Liver (tissue), 3 donors: ENCODE data around the gene FRMPD4.

ENCODE experiments used
- FOXA1 ChIP-seq: IDR thresholded peaks from 2 replicates; pipeline ENCODE4 v1.6.1; 2016; ENCODE audit warnings: antibody characterized with exemption
- HNF4A ChIP-seq, 2 donors: conservative IDR thresholded peaks; 2 replicates each; pipeline ENCODE4 v1.6.1; 2016; ENCODE audit warnings: antibody characterized with exemption in 2 of 2, mild to moderate bottlenecking in 2 of 2
- JUND ChIP-seq, 2 donors: IDR thresholded peaks; 2 replicates each; pipeline ENCODE4 v1.6.1; 2016; ENCODE audit warnings: antibody characterized with exemption in 2 of 2
- MAX ChIP-seq: IDR thresholded peaks from 2 replicates; pipeline ENCODE4 v1.6.1; 2016; ENCODE audit warnings: antibody characterized with exemption
- RAD21 ChIP-seq, 2 donors: IDR thresholded peaks; 2 replicates each; pipeline ENCODE4 v1.6.1; 2016; ENCODE audit warnings: antibody characterized with exemption in 2 of 2, mild to moderate bottlenecking in 2 of 2
- REST ChIP-seq: IDR thresholded peaks from 2 replicates; pipeline ENCODE4 v1.6.1; 2016; ENCODE audit warnings: antibody characterized with exemption, mild to moderate bottlenecking
- RXRA ChIP-seq, 2 donors: IDR thresholded peaks; 2 replicates each; pipeline ENCODE4 v1.6.1; 2017 to 2018; ENCODE audit warnings: antibody characterized with exemption in 2 of 2, mild to moderate bottlenecking in 1 of 2
- TAF1 ChIP-seq: conservative IDR thresholded peaks from 2 replicates; pipeline ENCODE4 v1.6.1; 2016; ENCODE audit warnings: antibody characterized with exemption, mild to moderate bottlenecking
- ZBTB33 ChIP-seq: IDR thresholded peaks from 2 replicates; pipeline ENCODE4 v1.6.1; 2016; ENCODE audit warnings: antibody characterized with exemption
- TF ChIP-seq, protein P1 (sequence below): fragments of 150-350 bp; IDR thresholded peaks from 2 replicates; pipeline ENCODE4 v1.5.1; 2017; ENCODE audit warnings: improper control_type of control experiment, low read depth, low read length; ENCODE audit not compliant: missing input control
- donor health status: healthy.
- donor health status: healthy.

GRCh38 chrX:12379671-12380070 is 241.4 kb downstream of the FRMPD4 start:
- no peak for TF ChIP-seq ZBTB33
- TF ChIP-seq, protein P1, sequence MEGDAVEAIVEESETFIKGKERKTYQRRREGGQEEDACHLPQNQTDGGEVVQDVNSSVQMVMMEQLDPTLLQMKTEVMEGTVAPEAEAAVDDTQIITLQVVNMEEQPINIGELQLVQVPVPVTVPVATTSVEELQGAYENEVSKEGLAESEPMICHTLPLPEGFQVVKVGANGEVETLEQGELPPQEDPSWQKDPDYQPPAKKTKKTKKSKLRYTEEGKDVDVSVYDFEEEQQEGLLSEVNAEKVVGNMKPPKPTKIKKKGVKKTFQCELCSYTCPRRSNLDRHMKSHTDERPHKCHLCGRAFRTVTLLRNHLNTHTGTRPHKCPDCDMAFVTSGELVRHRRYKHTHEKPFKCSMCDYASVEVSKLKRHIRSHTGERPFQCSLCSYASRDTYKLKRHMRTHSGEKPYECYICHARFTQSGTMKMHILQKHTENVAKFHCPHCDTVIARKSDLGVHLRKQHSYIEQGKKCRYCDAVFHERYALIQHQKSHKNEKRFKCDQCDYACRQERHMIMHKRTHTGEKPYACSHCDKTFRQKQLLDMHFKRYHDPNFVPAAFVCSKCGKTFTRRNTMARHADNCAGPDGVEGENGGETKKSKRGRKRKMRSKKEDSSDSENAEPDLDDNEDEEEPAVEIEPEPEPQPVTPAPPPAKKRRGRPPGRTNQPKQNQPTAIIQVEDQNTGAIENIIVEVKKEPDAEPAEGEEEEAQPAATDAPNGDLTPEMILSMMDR = no peak
- no peak for TF ChIP-seq RAD21 (IDR thresholded peaks at IDR 0.05)
- no peak for TF ChIP-seq RXRA (IDR thresholded peaks at IDR 0.05)
- no peak for TF ChIP-seq MAX
- TF ChIP-seq FOXA1 = no peak
- TF ChIP-seq REST = no peak
- TF ChIP-seq JUND (IDR thresholded peaks at IDR 0.05) = no peak
- TF ChIP-seq HNF4A (conservative IDR thresholded peaks at IDR 0.05) = no peak
- TF ChIP-seq TAF1 = no peak
